ENCODE results near the gene TRAPPC11.

GRCh38 chr4:183633476-183634400 lies 25.4 kb upstream of the TRAPPC11 start:
- TF ChIP-seq, protein P1, sequence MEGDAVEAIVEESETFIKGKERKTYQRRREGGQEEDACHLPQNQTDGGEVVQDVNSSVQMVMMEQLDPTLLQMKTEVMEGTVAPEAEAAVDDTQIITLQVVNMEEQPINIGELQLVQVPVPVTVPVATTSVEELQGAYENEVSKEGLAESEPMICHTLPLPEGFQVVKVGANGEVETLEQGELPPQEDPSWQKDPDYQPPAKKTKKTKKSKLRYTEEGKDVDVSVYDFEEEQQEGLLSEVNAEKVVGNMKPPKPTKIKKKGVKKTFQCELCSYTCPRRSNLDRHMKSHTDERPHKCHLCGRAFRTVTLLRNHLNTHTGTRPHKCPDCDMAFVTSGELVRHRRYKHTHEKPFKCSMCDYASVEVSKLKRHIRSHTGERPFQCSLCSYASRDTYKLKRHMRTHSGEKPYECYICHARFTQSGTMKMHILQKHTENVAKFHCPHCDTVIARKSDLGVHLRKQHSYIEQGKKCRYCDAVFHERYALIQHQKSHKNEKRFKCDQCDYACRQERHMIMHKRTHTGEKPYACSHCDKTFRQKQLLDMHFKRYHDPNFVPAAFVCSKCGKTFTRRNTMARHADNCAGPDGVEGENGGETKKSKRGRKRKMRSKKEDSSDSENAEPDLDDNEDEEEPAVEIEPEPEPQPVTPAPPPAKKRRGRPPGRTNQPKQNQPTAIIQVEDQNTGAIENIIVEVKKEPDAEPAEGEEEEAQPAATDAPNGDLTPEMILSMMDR (conservative IDR thresholded peaks at IDR 0.05; ENCODE audit: low read length), result no peak
- TF ChIP-seq EZH2phosphoT487 (IDR thresholded peaks at IDR 0.05; ENCODE audit: borderline replicate concordance, low read depth, low read length), result no peak
